ENCODE measurements around the gene SRBD1. TPM values are rescaled to one million over a fixed set of nuclear protein-coding genes. Genes with fewer than 3 reads are reported as not detected.

Gene SRBD1
- total RNA-seq (2014; rRNA removed; shearing (Covaris generic); ENCODE audit: low replicate concordance): 5.8 and 30.5 TPM in 2 replicates

GRCh38 chr2:45611020-45611859 is at the start of gene SRBD1:
Gene SRBD1 (minus strand): TSS chr2:45611267. CDS start chr2:45605441, 5,826 bp downstream.
- peak; percentile 97 for DNase-seq
- no peaks in the 10 kb centered on the region for H3K27me3 ChIP-seq
- peak within 1 kb of the TSS; percentile 64 for H3K4me3 ChIP-seq
- no peaks in the 10 kb centered on the region for H3K36me3 ChIP-seq
- no peaks in the 10 kb centered on the region for H3K9me3 ChIP-seq

GRCh38 chr2:45654250-45654649 is 43.2 kb upstream of the SRBD1 start:
- H3K36me3 ChIP-seq: peaks cover 3% of the 10 kb centered on the region
- no peak for DNase-seq
- H3K4me3 ChIP-seq: no peak overlapping the region
- H3K9me3 ChIP-seq: no peaks in the 10 kb centered on the region
- H3K27me3 ChIP-seq: no peaks in the 10 kb centered on the region

DNA sequence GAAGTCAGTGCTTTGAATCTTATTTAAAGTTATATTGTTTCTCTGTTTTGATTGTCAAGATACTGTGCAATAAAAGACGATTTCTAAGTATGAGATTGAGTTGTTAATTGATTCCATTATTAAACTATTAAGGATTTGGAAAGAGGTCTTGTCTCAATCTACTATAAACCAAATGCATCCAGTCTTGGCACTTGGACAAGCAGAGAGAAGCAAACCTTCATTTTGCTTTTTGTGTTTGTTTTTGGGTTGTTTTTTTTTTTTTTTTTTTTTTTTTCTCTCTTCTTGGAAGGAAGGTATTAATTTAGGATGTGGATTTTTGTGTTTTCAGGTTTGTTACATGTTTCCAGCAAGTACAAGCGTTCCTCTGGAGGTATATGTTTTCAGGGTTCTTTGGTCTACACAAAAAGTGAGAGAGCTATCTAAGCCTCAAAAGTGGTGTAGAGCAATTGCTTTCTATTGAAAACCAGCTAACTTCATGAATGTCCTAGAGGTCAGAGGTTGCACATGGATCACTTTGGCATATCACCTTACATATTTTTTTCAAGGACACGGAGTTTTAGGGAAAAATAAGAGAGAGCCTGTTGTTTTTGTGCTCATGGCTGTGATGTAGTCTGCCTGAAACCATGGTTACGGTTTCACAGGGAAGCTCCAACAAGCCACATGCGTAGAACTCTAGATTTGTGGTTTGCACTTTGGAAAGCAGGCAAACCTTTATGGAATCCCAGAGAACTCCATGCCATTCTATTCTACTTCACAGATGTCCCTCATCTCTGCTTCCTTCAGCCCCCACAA is 42.3 kb upstream of the SRBD1 start:
- DNase-seq: no peak
- peak overlapping the region; percentile 79 for H3K4me3 ChIP-seq
- no peaks in the 10 kb centered on the region for H3K9me3 ChIP-seq
- H3K27me3 ChIP-seq: no peaks in the 10 kb centered on the region
- H3K36me3 ChIP-seq: peaks cover 3% of the 10 kb centered on the region

GRCh38 chr2:45652090-45653031 is 41.3 kb upstream of the SRBD1 start:
- Histone ChIP-seq H3K27me3 (no peaks in the 10 kb centered on the region), H3K4me3 (peak overlapping the region; percentile 79), H3K36me3 (no peaks in the 10 kb centered on the region; the same call in none of the 2 replicates), H3K9me3 (no peaks in the 10 kb centered on the region)
- DNase-seq: peak; percentile 65

- H3K36me3 ChIP-seq: no peaks in the 10 kb centered on the region; the same call in none of the 2 replicates
- peak; percentile 75 for DNase-seq
Measured at GRCh38 chr2:45651415-45652089, 40.5 kb upstream of the SRBD1 start, which contains the start of gene PRKCE. Gene PRKCE (plus strand): TSS chr2:45651675.

GRCh38 chr2:45650851-45651414 is 39.9 kb upstream of the SRBD1 start:
- H3K4me3 ChIP-seq: peak overlapping the region; percentile 79
- H3K36me3 ChIP-seq: no peaks in the 10 kb centered on the region; the same call in none of the 2 replicates
- H3K9me3 ChIP-seq: no peaks in the 10 kb centered on the region
- H3K27me3 ChIP-seq: no peaks in the 10 kb centered on the region
- DNase-seq: peak; percentile 92

More at GRCh38 chr2:45651415-45652089, 40.5 kb upstream of the SRBD1 start, which contains the start of gene PRKCE:
- peak within 1 kb of the TSS; percentile 79 for H3K4me3 ChIP-seq
- H3K9me3 ChIP-seq: no peaks in the 10 kb centered on the region
- H3K27me3 ChIP-seq: no peaks in the 10 kb centered on the region

DNA sequence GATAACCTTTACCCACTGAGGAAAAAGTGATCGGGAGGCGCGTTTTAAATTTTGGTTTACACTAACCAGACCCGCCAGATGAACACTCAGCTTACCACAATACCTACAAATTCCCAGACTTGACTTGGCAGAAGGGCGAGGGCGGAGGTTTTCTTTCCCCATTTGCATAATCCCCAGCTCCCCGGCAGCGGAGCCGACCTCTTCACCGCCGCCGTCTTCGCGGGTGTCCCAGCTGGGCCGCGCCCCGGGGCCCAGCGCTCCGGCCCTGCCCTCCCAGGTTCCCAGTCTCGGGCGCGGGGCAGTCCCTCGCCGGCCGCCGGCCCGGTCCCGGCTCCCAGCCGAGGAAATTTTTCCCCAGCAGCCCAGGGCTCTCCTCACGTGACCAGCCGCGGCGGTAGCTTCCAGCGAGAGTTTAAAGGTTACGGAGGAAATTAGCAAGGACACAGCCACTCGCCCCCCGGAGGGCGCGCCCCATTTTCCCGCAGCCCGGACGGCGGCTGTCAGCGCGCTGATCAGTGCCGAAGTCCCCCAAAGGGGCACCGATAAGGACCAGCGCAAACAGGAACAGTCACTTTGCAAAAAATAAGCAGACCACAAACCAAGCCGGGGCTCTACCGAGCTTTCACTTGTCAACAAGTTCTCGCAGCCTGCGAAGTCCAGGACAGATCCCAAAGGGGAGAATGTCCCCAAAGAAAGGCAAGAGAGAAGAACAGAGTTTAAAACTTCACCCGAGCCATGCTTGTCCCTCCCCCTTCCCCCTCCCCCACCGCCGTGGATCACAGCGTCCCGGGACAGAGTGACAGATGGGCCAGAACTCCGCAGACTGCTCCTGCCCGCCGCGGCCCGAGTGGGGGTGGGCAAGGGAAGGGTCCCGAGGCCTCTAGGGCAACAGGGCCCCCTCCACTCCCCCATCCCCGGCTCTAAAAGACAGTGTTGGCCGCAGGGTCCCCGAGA is 39.1 kb upstream of the SRBD1 start:
- Histone ChIP-seq H3K9me3 (no peaks in the 10 kb centered on the region), H3K36me3 (no peaks in the 10 kb centered on the region; the same call in 1 of the 2 replicates)
- DNase-seq: peak; percentile 70

DNA sequence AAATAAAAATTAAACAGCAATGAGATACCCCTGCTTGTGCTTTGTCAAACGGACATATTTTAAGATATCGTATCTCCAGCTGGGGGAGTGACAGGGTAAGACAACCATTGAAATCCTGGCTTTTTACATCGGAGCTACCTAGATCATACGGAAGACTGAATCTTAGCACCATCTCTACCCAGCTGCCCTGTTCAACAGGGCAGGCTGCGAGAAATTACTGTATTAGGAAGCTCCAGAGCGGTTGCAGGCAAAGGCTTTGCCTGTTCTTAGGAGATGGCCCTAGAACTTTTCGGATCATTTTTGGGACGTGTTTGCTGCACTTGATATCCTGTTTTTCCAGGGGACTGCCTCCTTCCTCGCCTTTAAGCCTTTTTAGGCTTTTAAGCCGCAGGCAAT is 38.4 kb upstream of the SRBD1 start:
- H3K27me3 ChIP-seq: no peaks in the 10 kb centered on the region

More for the DNA sequence above, 39.1 kb upstream of the SRBD1 start:
- Histone ChIP-seq H3K4me3 (peak overlapping the region; percentile 79), H3K27me3 (no peaks in the 10 kb centered on the region)

DNA sequence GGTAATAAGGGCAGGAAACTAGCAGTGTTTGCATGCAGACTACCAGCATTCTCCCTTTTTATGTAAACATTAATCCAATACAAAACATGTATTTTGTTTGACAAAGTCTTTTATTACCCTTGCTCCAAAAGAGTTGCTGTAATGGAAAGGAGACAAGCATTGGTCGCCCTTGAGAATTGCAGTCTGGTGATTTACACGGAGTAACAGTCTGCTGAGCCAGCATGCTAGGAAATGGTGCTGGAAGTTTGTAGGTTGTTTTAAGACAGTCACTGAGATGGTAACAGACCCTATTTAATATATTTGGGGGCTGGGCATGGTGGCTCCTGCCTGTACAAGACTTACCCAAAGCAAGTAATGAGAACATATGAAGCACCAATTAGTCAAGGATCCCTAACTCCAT is 37.6 kb upstream of the SRBD1 start:
- Histone ChIP-seq H3K27me3 (no peaks in the 10 kb centered on the region), H3K36me3 (no peaks in the 10 kb centered on the region), H3K4me3 (no peak overlapping the region), H3K9me3 (no peaks in the 10 kb centered on the region)
- DNase-seq: no peak

More for the DNA sequence above, 38.4 kb upstream of the SRBD1 start:
- DNase-seq: no peak
- Histone ChIP-seq H3K36me3 (no peaks in the 10 kb centered on the region), H3K9me3 (no peaks in the 10 kb centered on the region), H3K4me3 (peak overlapping the region; percentile 79)

DNA sequence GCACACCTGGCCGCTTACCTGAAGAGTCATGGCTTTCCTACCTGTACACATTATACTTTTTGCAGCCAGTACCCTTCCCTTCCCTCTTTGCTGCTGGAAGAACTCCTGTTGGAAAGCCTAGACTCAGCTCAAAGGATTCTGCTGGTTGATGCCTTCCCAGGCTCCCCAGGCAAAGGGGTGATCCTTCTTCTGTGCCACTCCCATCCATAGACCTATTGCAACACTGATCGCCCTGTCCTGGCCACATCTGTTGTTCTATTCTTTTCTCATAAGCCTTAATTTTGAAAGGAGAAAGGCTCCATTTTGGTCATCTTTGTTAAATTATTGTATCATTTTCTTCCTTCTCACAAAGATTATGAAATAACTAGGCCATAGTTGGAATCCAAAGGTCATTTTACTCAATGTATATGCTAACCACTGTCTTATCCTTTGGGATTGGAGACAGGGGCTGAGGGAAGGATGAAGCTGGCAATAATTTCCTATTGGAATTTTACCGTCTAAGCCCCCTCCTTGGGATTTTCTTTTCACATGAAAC is 37.0 kb upstream of the SRBD1 start:
- Histone ChIP-seq H3K4me3 (no peak overlapping the region), H3K27me3 (no peaks in the 10 kb centered on the region), H3K36me3 (no peaks in the 10 kb centered on the region), H3K9me3 (no peaks in the 10 kb centered on the region)
- no peak for DNase-seq

GRCh38 chr2:45647356-45647755 is 36.3 kb upstream of the SRBD1 start:
- H3K36me3 ChIP-seq: no peaks in the 10 kb centered on the region
- no peak for DNase-seq
- H3K9me3 ChIP-seq: no peaks in the 10 kb centered on the region
- no peaks in the 10 kb centered on the region for H3K27me3 ChIP-seq
- H3K4me3 ChIP-seq: no peak overlapping the region

DNA sequence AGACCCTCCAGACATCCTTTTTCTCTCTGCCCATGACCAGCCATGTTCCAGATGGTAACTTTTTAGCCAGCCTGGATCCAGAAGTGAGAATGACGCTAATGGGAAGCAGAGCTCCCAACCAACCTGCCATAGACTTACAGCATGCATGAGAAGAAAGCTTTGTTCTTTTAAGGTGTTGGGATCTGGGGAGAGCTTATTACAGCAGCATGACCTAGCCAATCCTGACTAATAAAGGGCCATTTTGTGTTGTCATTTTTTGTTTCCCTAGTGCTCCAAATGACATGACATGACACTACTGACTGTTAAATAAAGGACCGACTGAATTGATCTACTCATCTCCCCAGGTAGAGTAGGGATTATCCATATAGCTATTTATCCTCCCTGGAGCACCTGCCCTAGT is 35.2 kb upstream of the SRBD1 start:
- Histone ChIP-seq H3K4me3 (no peak overlapping the region), H3K9me3 (no peaks in the 10 kb centered on the region), H3K27me3 (no peaks in the 10 kb centered on the region), H3K36me3 (no peaks in the 10 kb centered on the region)
- DNase-seq: no peak

DNA sequence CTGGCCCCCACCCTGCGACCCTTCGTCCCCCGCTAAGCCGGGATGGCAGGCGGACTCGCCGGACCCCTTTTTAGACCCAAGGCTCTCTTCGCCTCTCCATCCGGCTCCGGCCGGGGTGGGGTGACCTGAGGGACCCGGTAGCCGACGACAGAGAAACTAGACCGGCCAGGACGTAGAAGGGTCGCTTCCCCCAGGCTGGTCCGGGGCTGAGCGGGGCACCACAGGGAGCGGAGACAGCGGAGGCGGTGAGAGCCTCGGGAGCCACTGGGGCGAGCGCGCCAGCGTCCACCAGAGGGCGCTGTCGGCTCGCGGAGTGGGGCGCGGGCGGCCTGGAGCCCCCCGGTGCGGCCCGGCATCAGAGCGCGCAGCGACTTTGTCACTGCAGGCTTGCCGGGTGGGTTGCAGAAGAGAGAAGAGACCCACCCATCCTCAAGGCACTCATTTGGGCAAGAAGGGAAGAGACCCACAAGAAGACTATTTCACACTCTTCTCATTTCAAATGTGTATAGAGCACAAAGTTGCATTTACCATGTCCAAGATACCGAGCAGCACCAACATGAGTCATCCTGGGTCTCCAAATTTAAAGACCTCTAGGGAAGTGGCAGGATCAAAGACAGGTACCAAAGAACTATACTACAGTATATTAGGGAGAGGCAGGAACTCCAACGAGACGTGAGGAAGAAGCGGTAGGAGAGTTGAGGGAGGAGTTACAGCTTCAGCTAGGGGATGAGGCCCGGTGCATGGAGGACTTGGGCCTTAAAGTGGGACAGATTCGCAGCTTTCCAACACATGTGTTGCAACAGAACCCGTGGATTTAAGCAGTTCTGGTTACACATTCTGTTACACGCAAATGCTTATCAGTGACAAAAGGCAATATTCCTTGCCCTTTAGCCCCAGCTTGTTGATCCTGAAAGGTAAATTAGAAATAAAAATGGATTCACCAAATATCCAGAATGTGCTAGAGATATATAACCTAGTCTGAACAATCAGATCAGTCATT is 32.8 kb upstream of the SRBD1 start:
- no peaks in the 10 kb centered on the region for H3K9me3 ChIP-seq
- peak; percentile 55 for DNase-seq
- peak overlapping the region; percentile 58 for H3K4me3 ChIP-seq
- H3K36me3 ChIP-seq: no peaks in the 10 kb centered on the region
- no peaks in the 10 kb centered on the region for H3K27me3 ChIP-seq
